HCT116 (cell line): ENCODE data around the gene KRT79. TPM values are rescaled to one million over a fixed set of nuclear protein-coding genes. Genes with fewer than 3 reads are reported as not detected.

Experiments
- ATAC-seq: fragments of 200-7000 bp; cut with Tn5 transposase; 2 replicates; pipeline ENCODE4 v1.9.1; 2020; ENCODE audit warnings: mild to moderate bottlenecking, moderate library complexity
- BruUV-seq: library from RNA; stranded (reverse); fragments of 400-500 nt; replicated peaks from 2 replicates; lab custom pipeline; 2021; lab: Mats Ljungman, UMichigan
- CTCF ChIA-PET: fragments of 300-600 bp; sonication (Branson Sonifier 250); formaldehyde crosslinking; loops from one replicate; lab custom pipeline; 2021; ENCODE audit warnings: antibody characterized with exemption; lab: Charles Lee
- POLR2A ChIA-PET: fragments of 300-600, 350-600 bp; sonication (Branson Sonifier 250); formaldehyde crosslinking; loops from one replicate; lab custom pipeline; 2021; ENCODE audit warnings: antibody characterized with exemption; lab: Charles Lee
- RAD21 ChIA-PET, 2 experiments: fragments of 300-600 bp; sonication (Branson Sonifier 250); formaldehyde crosslinking; loops; one replicate each; lab custom pipeline; 2023; ENCODE audit warnings: low total read pairs in 2 of 2; ENCODE audit not compliant: uncharacterized antibody in 2 of 2, unreplicated experiment in 2 of 2, low non-redundant PET in 1 of 2; lab: Charles Lee
- DNase-seq: peaks from one replicate; pipeline ENCODE4 v3.0.0-alpha.2; 2010; ENCODE audit warnings: low read depth, low spot score
- H2AFZ ChIP-seq: fragments of 200-600 bp; shearing (Covaris generic), sonication (generic); 2 replicates; pipeline ENCODE4 v1.6.1; 2017; ENCODE audit warnings: low read depth, mixed run types, mixed read lengths, antibody characterized with exemption, low read length; ENCODE audit not compliant: poor library complexity, severe bottlenecking
- H3K27ac ChIP-seq: 2 replicates; pipeline ENCODE4 v1.5.1; 2012; ENCODE audit warnings: low read depth, low read length
- H3K27me3 ChIP-seq: fragments of 200-600 bp; sonication (generic); 2 replicates; pipeline ENCODE4 v1.6.1; 2016; ENCODE audit warnings: mixed run types, low read length, mixed read lengths; ENCODE audit not compliant: insufficient read depth
- H3K36me3 ChIP-seq, 2 experiments: fragments of 200-500 bp in 1 of 2; fragments of 200-600 bp in 1 of 2; sonication (Bioruptor generic) in 1 of 2; sonication (generic) in 1 of 2; 2 replicates each; pipeline versions ENCODE4 v1.5.1 to v1.6.1; 2014 to 2016; ENCODE audit warnings: low read length in 2 of 2, inconsistent platforms in 1 of 2, mixed read lengths in 1 of 2, mixed run types in 1 of 2; ENCODE audit not compliant: insufficient read depth in 2 of 2, control insufficient read depth in 1 of 2
- H3K4me1 ChIP-seq, 2 experiments: fragments of 200-600 bp in 1 of 2; sonication (generic) in 1 of 2; 2 replicates each; pipeline versions ENCODE4 v1.5.1 to v1.6.1; 2012 to 2017; ENCODE audit warnings: low read length in 2 of 2, inconsistent platforms in 1 of 2, mild to moderate bottlenecking in 1 of 2, mixed read lengths in 1 of 2, mixed run types in 1 of 2, moderate library complexity in 1 of 2; ENCODE audit not compliant: insufficient read depth in 2 of 2, control insufficient read depth in 1 of 2
- H3K4me2 ChIP-seq: fragments of 200-600 bp; sonication (generic); 2 replicates; pipeline ENCODE4 v1.6.1; 2017; ENCODE audit warnings: mixed run types, low read length, mixed read lengths
- H3K4me3 ChIP-seq, 2 experiments: fragments of 200-600 bp in 1 of 2; sonication (generic) in 1 of 2; replicated peaks in 1 of 2; 2 replicates each; pipeline ENCODE4 v1.5.1; 2011 to 2016; ENCODE audit warnings: low read length in 2 of 2, control low read depth in 1 of 2, low read depth in 1 of 2, mild to moderate bottlenecking in 1 of 2, mixed read lengths in 1 of 2, mixed run types in 1 of 2
- H3K79me2 ChIP-seq: fragments of 200-600 bp; sonication (generic); 2 replicates; pipeline ENCODE4 v1.6.1; 2017; ENCODE audit warnings: mild to moderate bottlenecking, mixed run types, low read length, moderate library complexity, mixed read lengths; ENCODE audit not compliant: insufficient read depth
- H3K9ac ChIP-seq: fragments of 200-600 bp; sonication (generic); 2 replicates; pipeline ENCODE4 v1.6.1; 2016; ENCODE audit warnings: low read length, mixed read lengths
- H3K9me2 ChIP-seq: fragments of 200-600 bp; sonication (generic), shearing (Covaris generic); 2 replicates; pipeline ENCODE4 v1.6.1; 2017; ENCODE audit warnings: mixed run types, mild to moderate bottlenecking, moderate library complexity; ENCODE audit not compliant: insufficient read depth
- H3K9me3 ChIP-seq, 2 experiments: fragments of 200-500 bp in 1 of 2; fragments of 200-600 bp in 1 of 2; sonication (Bioruptor generic) in 1 of 2; sonication (generic) in 1 of 2; 2 replicates each; pipeline ENCODE4 v1.6.1; 2014 to 2017; ENCODE audit warnings: low read length in 2 of 2, mixed read lengths in 2 of 2, inconsistent platforms in 1 of 2, low read depth in 1 of 2, mild to moderate bottlenecking in 1 of 2, mixed run types in 1 of 2, moderate library complexity in 1 of 2; ENCODE audit not compliant: control insufficient read depth in 1 of 2, insufficient read depth in 1 of 2
- H4K20me1 ChIP-seq: fragments of 200-600 bp; sonication (generic), shearing (Covaris generic); 2 replicates; pipeline ENCODE4 v1.6.1; 2017; ENCODE audit warnings: mixed run types, mild to moderate bottlenecking, moderate library complexity; ENCODE audit not compliant: insufficient read depth
- ATF3 ChIP-seq: IDR thresholded peaks from 2 replicates; pipeline ENCODE4 v1.6.1; 2012
- CBX3 ChIP-seq: IDR thresholded peaks from 2 replicates; pipeline ENCODE4 v1.6.1; 2012; ENCODE audit warnings: low read depth
- CEBPB ChIP-seq: IDR thresholded peaks from 2 replicates; pipeline ENCODE4 v1.6.1; 2012; ENCODE audit warnings: low read depth
- EGR1 ChIP-seq: IDR thresholded peaks from 2 replicates; pipeline ENCODE4 v1.6.1; 2012; ENCODE audit warnings: low read depth
- EZH2 ChIP-seq: fragments of 200-600 bp; sonication (generic); IDR thresholded peaks from 2 replicates; pipeline ENCODE4 v1.6.1; 2017; ENCODE audit warnings: antibody characterized with exemption, mixed run types
- EZH2phosphoT487 ChIP-seq: fragments of 200-600 bp; IDR thresholded peaks from 2 replicates; pipeline ENCODE4 v1.6.1; 2018; ENCODE audit warnings: antibody characterized with exemption, borderline replicate concordance
- FOSL1 ChIP-seq: IDR thresholded peaks from 2 replicates; pipeline ENCODE4 v1.6.1; 2012; ENCODE audit warnings: low read depth
- JUND ChIP-seq: IDR thresholded peaks from 2 replicates; pipeline ENCODE4 v1.6.1; 2012
- POLR2A ChIP-seq: IDR thresholded peaks from 2 replicates; pipeline ENCODE4 v1.7.0; 2011; ENCODE audit warnings: borderline replicate concordance; ENCODE audit not compliant: insufficient read depth, insufficient read length; ENCODE audit errors: extremely low read depth
- POLR2AphosphoS5 ChIP-seq: IDR thresholded peaks from 2 replicates; pipeline ENCODE4 v1.6.1; 2011; ENCODE audit warnings: mild to moderate bottlenecking, low read depth, low read length, moderate library complexity
- RAD21 ChIP-seq: IDR thresholded peaks from 2 replicates; pipeline ENCODE4 v1.6.1; 2012; ENCODE audit warnings: low read depth, mild to moderate bottlenecking
- REST ChIP-seq: IDR thresholded peaks from 2 replicates; pipeline ENCODE4 v1.6.1; 2012; ENCODE audit warnings: low read depth
- SIN3A ChIP-seq: IDR thresholded peaks from 2 replicates; pipeline ENCODE4 v1.6.1; 2012; ENCODE audit warnings: low read depth
- TCF7L2 ChIP-seq: IDR thresholded peaks from 2 replicates; pipeline ENCODE4 v1.7.0; 2011; ENCODE audit warnings: borderline replicate concordance, inconsistent platforms; ENCODE audit not compliant: insufficient read depth, insufficient read length; ENCODE audit errors: extremely low read depth
- YY1 ChIP-seq: IDR thresholded peaks from 2 replicates; pipeline ENCODE4 v1.6.1; 2011; ENCODE audit warnings: low read length, low read depth, moderate library complexity, mild to moderate bottlenecking; ENCODE audit not compliant: insufficient replicate concordance; ENCODE audit errors: extremely low read depth
- ZFX ChIP-seq: fragments of 450-650 bp; IDR thresholded peaks from 2 replicates; pipeline ENCODE4 v1.6.1; 2017
- intact Hi-C: fragments of 100-400 bp; cut with micrococcal nuclease; formaldehyde crosslinking; loops from 2 replicates; pipeline ENCODE4 v1.10.0; 2022
- total RNA-seq: library from RNA; stranded (reverse); gene quantifications from one replicate; pipeline ENCODE4 v1.2.1, GENCODE V29; 2021; ENCODE audit not compliant: unreplicated experiment
- TF ChIP-seq, protein P1 (sequence below), 3 experiments: fragments of 200-600 bp in 1 of 3; sonication (generic) in 1 of 3; IDR thresholded peaks in 2 of 3; conservative IDR thresholded peaks in 1 of 3; 2 replicates each; pipeline ENCODE4 v1.5.1; 2012 to 2017; ENCODE audit warnings: low read depth in 2 of 3, low read length in 2 of 3, antibody characterized with exemption in 1 of 3, borderline replicate concordance in 1 of 3, control low read depth in 1 of 3, mild to moderate bottlenecking in 1 of 3, mixed read lengths in 1 of 3, mixed run types in 1 of 3, moderate library complexity in 1 of 3; ENCODE audit not compliant: insufficient read depth in 1 of 3

KRT79 gene
- total RNA-seq, 1 experiment from 2014 or later: not detected

DNA sequence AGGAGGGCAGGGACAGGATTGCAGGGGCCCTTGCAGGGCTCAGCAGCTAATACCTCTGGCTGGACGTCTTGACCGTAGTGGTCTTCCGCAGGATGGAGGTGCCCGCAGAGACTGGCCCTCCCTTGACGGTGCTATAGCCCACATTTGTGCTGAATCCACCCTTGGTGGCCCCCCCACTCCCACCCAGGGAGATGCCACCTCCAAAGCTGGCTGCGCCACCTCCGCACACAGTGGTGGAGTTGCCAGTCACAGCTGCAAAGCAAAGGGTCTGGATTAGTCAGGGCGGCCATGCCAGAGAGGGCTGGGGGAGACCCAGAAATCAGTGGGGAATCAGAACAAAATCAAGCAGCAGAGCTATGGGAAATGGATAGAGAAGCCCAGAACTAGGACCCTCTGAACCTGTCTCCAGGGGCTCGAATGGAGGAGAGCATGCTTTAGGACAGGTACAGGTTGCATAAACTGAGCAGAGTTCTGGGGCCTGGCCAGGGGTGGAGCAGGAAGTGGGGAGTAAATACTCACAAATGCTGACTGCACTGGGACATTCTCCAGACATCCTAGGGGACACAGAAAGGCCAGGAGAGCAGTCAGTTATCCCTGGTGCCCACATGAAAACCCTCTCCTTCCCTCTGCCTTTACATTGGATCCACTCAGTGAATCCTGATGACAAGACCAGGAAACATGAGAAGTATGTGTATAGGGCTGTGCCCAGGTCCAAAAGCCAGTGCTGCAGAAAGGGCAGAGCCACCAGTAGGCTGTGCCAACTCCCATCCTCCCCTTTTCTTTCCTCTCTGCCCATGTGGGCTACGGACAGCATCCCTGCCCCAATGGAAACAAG, 12.1 kb downstream of the KRT79 start:
- H3K4me3 ChIP-seq: no peak overlapping the region
- H4K20me1 ChIP-seq: no peaks in the 10 kb centered on the region
- no peaks in the 10 kb centered on the region for H3K9me2 ChIP-seq
- H3K4me1 ChIP-seq: peaks cover 0 to 9% of the 10 kb centered on the region in 2 experiments; a peak in 2 of 4 replicates
- DNase-seq (no peak), ATAC-seq (0 out of 2 replicates have a peak, but pooled peaks have one; percentile 41)
- no peaks in the 10 kb centered on the region for H3K79me2 ChIP-seq
- no peak for TF ChIP-seq ZFX
- no peak for TF ChIP-seq TCF7L2
- TF ChIP-seq JUND: no peak
- no peak for TF ChIP-seq CBX3
- TF ChIP-seq, protein P1, sequence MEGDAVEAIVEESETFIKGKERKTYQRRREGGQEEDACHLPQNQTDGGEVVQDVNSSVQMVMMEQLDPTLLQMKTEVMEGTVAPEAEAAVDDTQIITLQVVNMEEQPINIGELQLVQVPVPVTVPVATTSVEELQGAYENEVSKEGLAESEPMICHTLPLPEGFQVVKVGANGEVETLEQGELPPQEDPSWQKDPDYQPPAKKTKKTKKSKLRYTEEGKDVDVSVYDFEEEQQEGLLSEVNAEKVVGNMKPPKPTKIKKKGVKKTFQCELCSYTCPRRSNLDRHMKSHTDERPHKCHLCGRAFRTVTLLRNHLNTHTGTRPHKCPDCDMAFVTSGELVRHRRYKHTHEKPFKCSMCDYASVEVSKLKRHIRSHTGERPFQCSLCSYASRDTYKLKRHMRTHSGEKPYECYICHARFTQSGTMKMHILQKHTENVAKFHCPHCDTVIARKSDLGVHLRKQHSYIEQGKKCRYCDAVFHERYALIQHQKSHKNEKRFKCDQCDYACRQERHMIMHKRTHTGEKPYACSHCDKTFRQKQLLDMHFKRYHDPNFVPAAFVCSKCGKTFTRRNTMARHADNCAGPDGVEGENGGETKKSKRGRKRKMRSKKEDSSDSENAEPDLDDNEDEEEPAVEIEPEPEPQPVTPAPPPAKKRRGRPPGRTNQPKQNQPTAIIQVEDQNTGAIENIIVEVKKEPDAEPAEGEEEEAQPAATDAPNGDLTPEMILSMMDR (IDR thresholded peaks at IDR 0.05 in 2 of 3, conservative IDR thresholded peaks at IDR 0.05 in 1 of 3; ENCODE audit: borderline replicate concordance in 1 of 3, insufficient read depth in 1 of 3, low read depth in 2 of 3, low read length in 2 of 3): no peak
- TF ChIP-seq FOSL1: no peak
- no peak for TF ChIP-seq EGR1
- no peak for TF ChIP-seq POLR2AphosphoS5
- TF ChIP-seq RAD21: no peak
- TF ChIP-seq YY1: no peak
- no peak for TF ChIP-seq POLR2A
- no peak for TF ChIP-seq REST
- TF ChIP-seq EZH2: no peak
- TF ChIP-seq EZH2phosphoT487: no peak
- no peak for TF ChIP-seq SIN3A
- TF ChIP-seq CEBPB: no peak
- no peak for TF ChIP-seq ATF3
- intact Hi-C loops: no loop called here
- POLR2A ChIA-PET: no interaction called here
- no peak overlapping the region for H3K27ac ChIP-seq
- RAD21 ChIA-PET: no interaction called here
- BruUV-seq: no TSS peak
- CTCF ChIA-PET: no interaction called here
- H3K36me3 ChIP-seq: no peaks in the 10 kb centered on the region
- H3K9ac ChIP-seq: no peak overlapping the region
- H3K4me2 ChIP-seq: no peak overlapping the region
- no peaks in the 10 kb centered on the region for H3K9me3 ChIP-seq
- no peak overlapping the region for H2AFZ ChIP-seq
- 0 out of 2 replicates have a peak, but pooled peaks cover 2% of the 10 kb centered on the region for H3K27me3 ChIP-seq
